NOMO-1 (cell line): ENCODE results near the gene SLC25A24.
"Not testable (repeated sequence)": the region's sequence is repeated elsewhere in the genome, so short reads cannot be mapped to it uniquely, and the experiment has no call there.

Source experiments
- DNase-seq, 2 experiments: peaks; one replicate each; lab custom pipeline; 2025; ENCODE audit not compliant: unreplicated experiment in 2 of 2; lab: John Stamatoyannopoulos, UW

SLC25A24 gene

DNA sequence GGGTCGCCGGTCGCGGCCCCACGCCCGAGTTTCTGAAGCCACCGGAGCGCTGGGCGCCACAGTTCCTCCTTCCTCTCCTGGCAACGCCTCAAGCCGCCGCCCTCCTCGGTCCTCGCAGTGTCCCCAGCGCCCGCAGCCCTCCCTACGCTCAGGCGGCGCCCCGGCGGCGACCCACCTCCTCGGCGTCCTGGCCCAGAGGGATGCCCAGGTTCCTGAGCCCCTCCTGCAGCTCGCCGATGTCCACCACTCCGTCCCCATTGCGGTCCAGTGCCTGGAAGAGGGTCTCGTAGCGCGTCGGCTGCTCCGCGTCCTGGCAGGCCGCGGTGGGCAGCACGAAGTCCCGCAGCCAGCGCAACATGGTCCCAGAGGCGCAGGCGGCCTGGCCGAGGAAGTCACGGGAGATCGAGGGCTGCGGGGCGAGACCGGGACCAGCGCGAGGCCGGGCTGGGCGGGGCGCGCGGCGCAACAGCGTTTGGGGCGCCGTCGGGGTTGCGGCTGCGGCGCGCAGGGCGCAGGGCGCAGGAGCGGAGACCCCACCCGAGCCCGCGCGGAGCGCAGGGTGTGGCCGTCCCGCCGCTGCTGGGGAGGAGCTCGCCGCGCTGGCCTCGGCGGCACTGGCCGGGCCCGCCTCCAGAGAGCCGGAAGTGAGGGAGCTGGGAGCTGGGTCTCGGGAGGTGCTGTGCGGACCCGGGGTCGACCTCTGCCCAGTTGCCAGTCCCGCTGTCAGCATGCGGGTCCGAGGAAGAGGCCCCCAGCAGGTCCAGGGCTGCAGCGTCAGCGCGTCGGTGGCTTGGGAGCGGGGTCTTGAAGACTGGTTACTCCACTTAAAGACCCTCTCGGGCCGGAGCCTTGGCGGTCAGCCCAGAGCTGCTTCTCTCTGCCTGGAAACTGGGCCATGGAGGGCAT is at the start of gene SLC25A24:
Gene SLC25A24 (minus strand): TSS at position 563 of the 906 bp plus-strand sequence. CDS start 205 bp downstream, at position 358.
- DNase-seq, result peak; percentile 74 to 80

DNA sequence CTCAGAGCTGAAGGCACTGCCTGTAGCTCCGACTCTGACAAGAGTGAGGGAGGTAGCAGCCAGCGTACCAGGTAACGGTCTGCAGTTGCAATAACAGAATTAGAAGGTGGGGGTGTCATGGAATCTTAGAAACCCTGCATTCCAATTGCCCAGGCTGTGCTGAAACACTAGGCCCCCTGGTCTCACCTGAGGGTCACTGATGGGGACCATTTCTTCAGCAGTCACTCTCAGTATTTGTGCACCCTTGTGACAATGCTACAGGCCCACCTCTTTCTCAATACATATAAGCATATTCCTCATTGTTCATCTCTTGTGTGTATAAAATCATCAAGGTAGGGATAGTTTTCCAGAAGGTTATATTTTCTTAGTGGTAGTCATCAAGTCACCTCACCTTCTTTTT is 43.8 kb upstream of the SLC25A24 start, which contains the start of gene NBPF4:
Gene NBPF4 (minus strand): TSS at position 101 of the 400 bp plus-strand sequence. CDS start 315 bp downstream, outside the sequence.
- not testable (repeated sequence) for DNase-seq

DNA sequence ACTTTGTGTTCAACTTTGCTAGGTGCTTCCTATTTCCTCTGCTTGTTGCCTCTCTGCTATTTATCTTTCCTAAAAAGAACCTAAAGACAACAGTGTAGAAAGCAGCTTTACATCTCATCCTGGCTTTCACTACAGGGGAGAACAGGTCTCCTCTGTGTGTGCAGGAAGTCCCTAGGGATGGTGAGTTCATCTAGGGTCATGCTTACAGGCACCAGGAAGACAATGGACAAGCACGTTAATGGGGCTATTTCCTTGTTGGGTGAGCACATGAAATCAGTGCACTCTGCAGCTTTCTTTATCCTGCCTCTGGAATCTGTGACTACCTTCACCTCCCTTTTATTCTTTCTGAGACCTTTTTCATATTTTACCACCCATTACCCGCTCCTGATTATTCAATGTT is 39.3 kb upstream of the SLC25A24 start:
- DNase-seq, result not testable (repeated sequence)

DNA sequence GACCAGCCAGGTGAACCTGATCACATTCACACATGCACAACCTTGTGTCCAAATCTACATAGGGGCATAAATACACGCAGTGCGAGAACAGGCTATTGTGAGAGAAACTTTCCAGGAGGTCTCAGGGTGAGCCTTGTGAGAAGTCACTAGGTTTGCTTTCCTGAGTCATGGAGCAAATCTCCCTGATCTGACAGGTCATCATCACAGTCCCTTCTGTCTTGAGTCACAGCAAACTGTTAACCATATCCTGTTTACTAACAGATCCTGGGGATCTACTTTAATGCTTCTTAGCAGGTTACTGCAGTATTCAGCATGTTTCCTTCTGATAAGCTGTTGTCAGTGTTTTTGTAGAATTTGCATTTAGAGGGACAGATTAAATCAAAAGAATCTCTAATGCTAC is 35.2 kb upstream of the SLC25A24 start:
- not testable (repeated sequence) for DNase-seq

DNA sequence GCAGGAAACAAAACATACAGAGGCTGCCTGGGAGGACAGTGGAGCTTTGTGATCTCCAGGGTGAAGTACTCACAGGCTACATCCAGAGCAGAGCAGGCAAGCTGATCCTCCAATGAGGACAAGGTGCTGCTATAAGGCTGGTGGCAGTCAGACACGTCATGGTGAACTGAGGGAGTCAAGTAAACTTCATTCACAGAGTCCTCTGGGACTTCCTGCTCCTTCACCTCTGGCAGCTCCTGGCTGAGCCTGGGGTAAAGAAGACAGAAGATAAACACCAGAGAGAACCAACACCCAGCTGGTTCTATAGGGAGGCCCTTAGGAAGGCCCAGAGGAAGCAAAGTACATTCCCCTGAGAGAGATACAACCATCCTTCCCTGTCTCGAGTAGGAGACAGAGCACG is 32.0 kb upstream of the SLC25A24 start:
- DNase-seq, result not testable (repeated sequence)

DNA sequence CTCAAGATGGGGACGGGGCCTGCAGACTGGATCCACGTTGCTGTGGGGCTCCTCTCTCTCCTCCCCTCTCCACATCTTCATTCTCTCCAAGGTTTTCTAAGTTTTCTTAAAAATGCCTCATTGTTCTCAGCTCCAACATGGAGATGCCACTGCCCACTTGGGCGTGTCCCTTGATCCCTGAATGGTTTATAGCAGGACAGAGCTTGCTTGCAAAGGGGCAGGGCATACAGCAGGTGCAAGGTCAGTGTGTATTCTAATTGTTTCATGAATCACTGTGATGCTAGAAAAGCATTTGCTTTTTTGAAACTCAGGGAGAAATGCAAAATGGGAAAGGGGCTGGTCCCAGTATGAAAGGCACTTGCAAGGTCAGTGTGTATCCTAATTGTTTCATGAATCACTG is 29.8 kb upstream of the SLC25A24 start:
- not testable (repeated sequence) for DNase-seq

DNA sequence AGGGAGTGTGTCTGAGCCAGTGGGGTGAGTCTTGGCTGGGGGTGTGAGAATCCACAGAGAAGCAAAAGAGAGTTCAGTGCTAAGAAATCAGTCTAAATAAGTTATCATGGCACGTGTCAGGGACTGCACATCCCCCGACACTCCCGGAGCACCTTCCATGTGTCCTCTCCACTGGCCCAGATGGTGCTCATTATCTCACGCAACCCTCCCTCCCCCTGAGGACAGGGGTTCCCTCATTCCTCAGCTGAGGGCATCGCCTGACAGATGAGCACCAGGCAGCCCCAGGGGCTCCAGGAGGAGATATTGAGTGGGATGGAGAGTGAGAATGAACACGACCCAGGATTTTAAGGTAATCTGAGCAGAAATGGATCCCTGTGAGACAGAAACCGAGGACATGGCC is 27.6 kb upstream of the SLC25A24 start:
- not testable (repeated sequence) for DNase-seq

DNA sequence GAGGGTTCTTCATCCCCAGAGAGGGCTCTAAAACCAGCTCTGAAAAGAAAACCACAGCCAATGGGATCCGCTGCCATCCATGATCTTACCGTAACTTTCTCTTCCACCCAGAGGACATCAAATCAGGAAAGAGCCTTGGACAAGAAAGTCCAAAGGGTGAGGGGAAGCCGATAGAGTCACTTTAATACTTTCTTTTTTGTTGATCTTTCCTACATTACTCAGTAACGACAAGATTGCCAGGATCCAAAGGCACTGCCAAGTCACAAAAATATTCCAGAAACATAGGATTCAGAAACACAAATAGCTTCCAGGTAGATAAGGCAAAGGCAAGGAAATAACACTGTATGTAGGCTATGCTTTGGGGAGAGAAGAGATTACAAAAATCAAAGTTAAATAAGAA is 26.7 kb upstream of the SLC25A24 start:
- not testable (repeated sequence) for DNase-seq

DNA sequence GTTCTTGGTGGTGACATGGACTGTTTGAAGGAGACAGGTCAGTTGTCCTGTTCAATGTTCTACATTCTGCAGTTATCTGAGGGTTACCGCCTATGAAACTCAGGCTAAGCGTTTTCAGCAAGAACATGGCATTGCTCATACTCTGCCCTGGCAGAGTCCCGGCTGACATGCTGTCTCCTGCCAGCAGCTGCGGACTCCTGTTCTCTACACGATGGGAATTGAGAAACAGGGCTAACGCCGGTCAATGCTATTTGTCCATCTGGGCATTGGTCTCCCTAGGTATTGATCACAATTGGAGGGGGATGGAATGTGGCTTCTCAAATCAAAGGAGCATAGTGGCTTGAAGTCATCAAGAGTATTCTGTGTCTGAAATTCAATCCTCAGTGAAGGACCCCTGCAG is 23.1 kb upstream of the SLC25A24 start:
- not testable (repeated sequence) for DNase-seq

DNA sequence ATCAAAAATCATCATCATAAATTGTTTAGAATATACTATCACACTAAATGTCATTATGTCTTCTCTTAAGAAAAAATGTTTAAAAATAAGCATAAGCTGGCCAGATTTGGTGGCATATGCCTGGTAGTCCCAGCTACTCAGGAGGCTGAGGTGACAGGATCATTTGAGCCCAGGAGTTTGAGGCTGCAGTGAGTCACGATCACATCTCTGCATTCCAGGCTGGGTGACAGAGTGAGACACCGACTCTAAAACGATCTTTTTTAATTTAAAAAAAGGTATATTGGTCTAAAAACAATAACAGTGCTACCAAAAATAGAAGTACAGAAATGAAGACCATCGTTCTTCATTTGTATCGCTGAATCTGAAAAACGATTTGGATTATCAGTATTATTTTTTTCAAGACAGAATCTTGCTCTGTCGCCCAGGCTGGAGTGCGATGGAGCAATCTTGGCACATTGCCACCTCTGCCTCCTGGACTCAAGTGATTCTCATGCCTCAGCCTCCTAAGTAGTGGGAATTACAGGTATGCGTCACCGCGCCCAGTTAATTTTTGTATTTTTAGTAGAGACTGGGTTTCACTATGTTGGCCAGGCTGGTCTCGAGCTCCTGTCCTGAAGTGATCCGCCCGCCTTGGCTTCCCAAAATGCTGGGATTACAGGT is 17.5 kb upstream of the SLC25A24 start:
- not testable (repeated sequence) for DNase-seq

DNA sequence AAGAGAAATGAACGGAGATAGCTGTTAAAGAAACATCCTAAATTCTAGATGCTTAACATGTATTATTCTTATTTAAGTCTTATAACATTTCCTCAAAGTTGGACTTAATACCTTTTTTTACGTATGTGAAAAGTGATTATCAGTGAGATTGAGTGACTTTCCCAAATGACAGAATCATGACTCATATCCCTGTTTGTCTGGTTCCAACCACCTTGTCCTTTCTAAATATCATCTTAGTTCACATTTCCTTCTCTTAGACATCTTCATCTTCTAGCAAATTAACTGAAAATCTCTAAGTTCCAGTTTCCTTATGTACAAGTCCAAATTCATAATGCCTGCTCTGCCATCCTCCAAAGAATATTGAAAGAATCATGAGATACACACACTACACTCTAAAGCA is 16.9 kb upstream of the SLC25A24 start:
- not testable (repeated sequence) for DNase-seq

DNA sequence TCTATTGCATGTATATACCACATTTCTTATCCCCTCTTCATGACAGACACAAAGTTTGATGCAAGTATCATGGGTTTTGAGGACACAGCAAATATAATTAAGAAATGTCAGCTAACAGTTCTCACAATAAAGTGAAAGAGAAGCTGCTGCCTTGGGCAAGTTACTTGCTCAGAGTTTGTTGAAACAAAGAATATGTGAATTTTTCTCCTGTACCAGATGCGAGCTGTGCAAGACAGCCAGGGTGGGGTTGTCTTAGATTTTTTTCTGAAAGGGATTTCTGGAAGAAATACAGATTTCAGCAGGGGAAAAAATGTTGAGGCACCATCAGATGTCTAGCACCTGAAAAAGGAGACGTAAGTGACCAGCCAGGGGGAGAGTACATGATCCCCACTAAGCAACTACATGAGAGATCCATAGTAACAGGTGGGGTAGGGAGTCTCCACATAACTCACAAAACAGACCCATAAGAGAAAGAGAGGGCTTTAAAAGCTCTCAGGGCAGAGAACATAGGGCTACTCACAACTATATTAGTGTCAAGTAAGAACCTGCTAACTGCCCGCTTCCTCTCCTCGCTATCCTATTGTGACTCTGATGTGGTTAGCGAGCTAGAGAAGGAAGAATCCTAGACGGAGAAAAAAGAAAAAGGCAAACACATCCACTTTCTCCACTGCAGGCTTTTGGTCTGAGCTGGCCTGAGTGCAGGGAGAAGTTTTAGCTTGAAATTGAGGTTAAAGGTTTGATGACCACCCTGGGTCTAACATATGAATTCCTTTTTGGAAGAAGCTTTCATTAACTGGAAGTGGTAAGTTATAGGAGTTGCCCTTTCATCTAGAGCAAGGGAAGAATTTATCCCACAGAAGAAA is 16.1 kb upstream of the SLC25A24 start:
- not testable (repeated sequence) for DNase-seq

DNA sequence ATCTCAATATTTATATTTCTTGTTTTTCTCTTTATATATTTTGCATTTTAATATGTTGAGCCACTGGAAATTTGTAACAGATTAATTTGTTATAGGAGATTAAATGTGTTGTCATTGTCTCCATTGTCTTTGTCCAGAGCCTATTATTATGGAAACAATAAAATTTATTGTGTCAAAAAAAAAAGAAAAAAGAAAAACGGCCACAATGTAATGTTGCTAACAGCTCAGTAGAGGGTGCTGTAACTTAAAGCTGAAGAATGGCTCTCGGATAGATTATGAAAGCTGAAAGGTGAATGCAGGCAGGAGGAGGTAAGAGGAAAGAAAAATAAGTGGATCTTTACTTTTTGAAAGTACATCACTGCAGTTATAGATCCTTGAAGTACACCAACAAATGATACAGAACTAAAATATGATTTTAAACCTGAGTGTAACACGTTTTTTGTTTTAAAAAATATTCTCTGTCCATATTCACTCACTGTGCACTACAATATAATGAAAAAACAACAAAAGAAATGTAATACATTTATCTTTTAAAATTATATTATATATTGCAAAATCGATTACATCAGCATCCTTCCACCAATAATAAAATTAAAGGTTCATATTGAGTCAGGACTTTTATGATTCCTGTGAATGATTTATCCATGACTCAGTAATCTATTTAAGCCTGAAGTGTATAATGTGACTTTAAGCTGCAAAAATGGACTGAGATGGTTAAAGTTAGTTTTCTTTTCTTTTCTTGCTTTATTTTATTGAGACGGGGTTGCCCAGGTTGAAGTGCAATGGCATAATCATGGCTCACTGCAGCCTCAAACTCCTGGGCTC is 14.7 kb upstream of the SLC25A24 start:
- DNase-seq, result peak in 1 of 2 experiments; percentile 25

DNA sequence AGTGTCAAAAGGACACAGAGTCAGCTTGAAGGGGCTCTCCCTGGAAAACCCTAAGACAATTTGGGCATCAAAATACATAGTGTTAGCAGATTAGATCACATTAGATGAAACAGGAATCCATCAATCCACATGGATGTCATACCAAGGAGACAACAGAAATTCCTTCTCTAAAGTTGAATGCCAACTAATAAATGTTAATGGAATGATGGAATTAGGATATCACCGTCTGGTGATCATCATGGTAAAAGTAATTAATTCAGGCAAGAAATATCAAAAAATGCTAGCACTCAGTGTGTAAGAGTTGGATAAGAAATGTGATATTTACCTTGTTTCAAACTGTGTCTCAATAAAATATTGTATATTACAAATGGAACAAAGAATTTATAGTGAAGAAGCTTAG is 10.9 kb upstream of the SLC25A24 start:
- DNase-seq, result no peak

DNA sequence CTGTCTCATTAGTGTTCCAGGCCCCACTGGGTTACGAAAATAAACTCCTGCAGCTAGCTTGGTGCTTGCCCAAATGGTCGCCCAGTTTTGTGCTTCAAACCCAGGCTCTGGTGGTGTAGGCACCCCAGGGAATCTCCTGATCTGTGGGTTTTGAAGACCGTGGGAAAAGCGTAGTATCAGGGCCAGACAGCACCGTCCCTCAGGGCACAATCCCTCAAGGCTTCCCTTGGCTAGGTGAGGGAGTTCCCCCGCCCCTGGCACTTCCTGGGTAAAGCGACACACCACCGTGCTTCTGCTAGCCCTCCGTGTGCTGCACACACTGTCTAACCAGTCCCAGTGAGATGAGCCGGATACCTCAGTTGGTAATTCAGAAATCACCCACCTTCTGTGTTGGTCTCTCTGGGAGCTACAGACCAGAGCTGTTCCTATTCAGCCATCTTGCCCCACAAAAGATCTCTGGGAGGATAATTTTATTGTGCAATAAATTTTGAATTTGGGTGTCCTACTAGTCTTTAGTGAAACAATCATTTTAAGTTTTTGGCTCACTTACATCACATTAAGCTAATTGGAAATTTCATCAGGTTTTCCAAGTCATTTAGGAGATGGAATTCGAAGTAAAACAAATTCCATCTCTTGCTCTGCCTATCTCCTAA is 9.4 kb upstream of the SLC25A24 start:
- no peak for DNase-seq

DNA sequence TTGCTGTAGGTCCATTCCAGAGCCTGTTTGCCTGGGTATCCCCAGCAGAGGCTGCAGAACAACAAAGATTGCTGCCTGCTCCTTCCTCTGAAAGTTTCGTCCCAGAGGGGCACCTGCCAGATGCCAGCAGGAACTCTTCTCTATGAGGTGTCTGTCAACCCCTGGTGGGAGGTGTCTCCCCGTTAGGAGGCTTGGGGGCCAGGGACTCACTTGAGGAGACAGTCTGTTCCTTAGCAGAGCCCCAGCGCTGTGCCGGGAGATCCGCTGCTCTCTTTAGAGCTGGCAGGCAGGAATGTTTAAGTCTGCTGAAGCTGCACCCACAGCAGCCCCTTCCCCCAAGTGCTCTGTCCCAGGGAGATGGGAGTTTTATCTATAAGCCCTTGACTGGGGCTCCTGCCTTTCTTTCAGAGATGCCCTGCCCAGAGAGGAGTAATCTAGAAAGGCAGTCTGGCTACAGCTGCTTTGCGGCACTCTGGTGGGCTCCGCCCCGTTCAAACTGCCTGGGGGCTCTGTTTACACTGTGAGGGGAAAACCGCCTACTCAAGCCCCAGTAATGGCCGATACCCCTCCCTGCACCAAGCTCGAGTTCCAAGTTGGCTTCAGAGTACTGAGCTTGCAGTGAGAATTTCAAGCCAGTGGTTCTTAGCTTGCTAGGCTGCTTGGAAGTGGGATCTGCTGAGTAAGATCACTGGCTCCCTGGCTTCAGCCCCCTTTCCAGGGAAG is 8.7 kb upstream of the SLC25A24 start:
- DNase-seq, result no peak

DNA sequence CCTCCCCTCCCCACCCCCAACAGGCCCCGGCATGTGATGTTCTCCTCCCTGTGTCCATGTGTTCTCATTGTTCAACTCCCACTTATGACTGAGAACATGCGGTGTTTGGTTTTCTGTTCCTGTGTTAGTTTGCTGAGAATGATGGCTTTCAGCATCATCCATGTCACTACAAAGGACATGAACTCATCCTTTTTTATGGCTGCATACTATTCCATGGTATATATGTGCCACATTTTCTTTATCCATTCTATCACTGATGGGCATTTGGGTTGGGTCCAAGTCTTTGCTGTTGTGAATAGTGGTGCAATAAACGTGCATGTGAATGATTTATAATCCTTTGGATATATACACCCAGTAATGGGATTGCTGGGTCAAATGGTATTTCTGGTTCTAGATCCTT is 3.4 kb upstream of the SLC25A24 start:
- not testable (repeated sequence) for DNase-seq

DNA sequence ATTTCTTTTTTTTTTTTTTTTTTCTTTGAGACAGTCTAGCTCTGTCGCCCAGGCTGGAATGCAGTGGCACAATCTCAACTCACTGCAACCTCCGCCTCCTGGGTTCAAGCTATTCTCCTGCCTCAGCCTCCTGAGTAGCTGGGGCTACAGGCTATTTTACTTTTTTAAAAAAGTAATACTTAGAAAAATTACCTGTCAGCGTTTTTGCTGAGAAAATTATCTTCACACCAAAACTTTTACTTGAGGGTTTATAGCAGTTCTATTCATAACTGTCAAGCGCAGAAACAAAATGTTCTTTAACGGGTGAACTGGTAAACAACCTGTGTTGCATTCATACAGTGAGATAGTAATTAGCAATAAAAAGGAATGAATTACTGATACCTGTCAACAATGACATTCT is 1.5 kb upstream of the SLC25A24 start:
- DNase-seq, result no peak

DNA sequence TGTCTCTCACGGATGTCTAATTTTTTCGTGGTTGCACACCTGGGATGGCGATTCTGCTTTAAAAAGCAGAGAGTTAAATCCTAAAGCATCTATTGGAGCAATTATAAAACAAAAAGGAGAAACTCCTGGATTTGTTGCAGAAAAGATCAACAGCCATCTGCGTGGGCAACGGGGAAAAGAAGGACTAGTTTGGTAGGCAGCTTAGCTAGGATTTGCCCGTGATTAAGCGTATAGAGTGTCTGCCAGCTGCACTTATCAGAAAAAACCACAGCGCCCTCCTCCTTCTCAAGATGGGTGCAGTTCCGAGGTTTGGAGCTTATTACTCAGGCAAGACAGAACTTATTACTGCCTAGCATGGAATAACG is 526 bp upstream of the SLC25A24 start:
- DNase-seq, result peak; percentile 24 to 43
